Spinal cord (tissue), 4 donors: ENCODE results near the gene SYCE1. TPM values are rescaled to one million over a fixed set of nuclear protein-coding genes. Genes with fewer than 3 reads are reported as not detected.

Experiments
- polyA plus RNA-seq, 2 donors: library from polyadenylated mRNA; unstranded; fragments of 120-200 nt; gene quantifications; one replicate each; pipeline ENCODE4 v1.2.1, GENCODE V29; 2013; ENCODE audit not compliant: insufficient read length in 2 of 2
- total RNA-seq, 2 donors: library from RNA; depleted of rRNA in 1 of 2; stranded (reverse); fragments of 120-200 nt in 1 of 2; fragments of >200 nt in 1 of 2; gene quantifications; one replicate each; pipeline versions ENCODE4 v1.2.3 to v1.2.4, GENCODE V29; 2013 to 2014

Gene SYCE1
- total and polyA plus RNA-seq, 4 donors: 0.40 to 5.8 (median 2.8) TPM

Other genes starting within 250 kb of the SYCE1 start
- 10 to 100 TPM; 15.9 to 24.9 TPM for gene CALY, start 228.7 kb downstream of the SYCE1 start, total RNA-seq
- 100 to 1,000 TPM; 230 to 251 TPM for gene CALY, start 228.7 kb downstream of the SYCE1 start, polyA plus RNA-seq
- 10 to 100 TPM in 1 of 2 donors, not detected in 1; 16.5 TPM for gene PRAP1, start 218.2 kb downstream of the SYCE1 start, total RNA-seq
- gene PRAP1, start 218.2 kb downstream of the SYCE1 start, polyA plus RNA-seq: under 1 TPM; 0.44 to 0.57 TPM
- 10 to 100 TPM in 1 of 2 donors, 1 to 10 TPM in 1; 3.4 to 22.6 TPM for gene FUOM, start 207.6 kb downstream of the SYCE1 start, total RNA-seq
- gene FUOM, start 207.6 kb downstream of the SYCE1 start, polyA plus RNA-seq: 1 to 10 TPM; 7.8 to 7.9 TPM
- 10 to 100 TPM; 52.1 to 94.0 TPM for gene ECHS1, start 192.2 kb downstream of the SYCE1 start, total RNA-seq
- gene ECHS1, start 192.2 kb downstream of the SYCE1 start, polyA plus RNA-seq: 100 to 1,000 TPM; 107 to 115 TPM
- 1 to 10 TPM; 6.4 to 8.1 TPM for gene PAOX, start 186.3 kb downstream of the SYCE1 start, total RNA-seq
- 10 to 100 TPM; 11.5 to 13.4 TPM for gene PAOX, start 186.3 kb downstream of the SYCE1 start, polyA plus RNA-seq
- 10 to 100 TPM; 23.4 to 35.1 TPM for gene MTG1, start 171.4 kb downstream of the SYCE1 start, total RNA-seq
- 10 to 100 TPM; 50.4 to 91.2 TPM for gene MTG1, start 171.4 kb downstream of the SYCE1 start, polyA plus RNA-seq
- 1 to 10 TPM; 4.8 to 6.1 TPM for gene SPRN, start 141.0 kb downstream of the SYCE1 start, total RNA-seq
- 10 to 100 TPM; 38.9 to 42.5 TPM for gene SPRN, start 141.0 kb downstream of the SYCE1 start, polyA plus RNA-seq
- gene SCART1, start 111.6 kb downstream of the SYCE1 start, total RNA-seq: 1 to 10 TPM; 1.7 to 2.9 TPM
- 1 to 10 TPM; 1.9 to 2.7 TPM for gene SCART1, start 111.6 kb downstream of the SYCE1 start, polyA plus RNA-seq
- 10 to 100 TPM in 1 of 2 donors, 1 to 10 TPM in 1; 5.0 to 12.7 TPM for gene CYP2E1, start 38.2 kb downstream of the SYCE1 start, total RNA-seq
- 10 to 100 TPM; 18.1 to 21.6 TPM for gene CYP2E1, start 38.2 kb downstream of the SYCE1 start, polyA plus RNA-seq
- gene FRG2B, start 61.2 kb upstream of the SYCE1 start, total RNA-seq: not detected
- not detected for gene FRG2B, start 61.2 kb upstream of the SYCE1 start, polyA plus RNA-seq